NT2/D1 (cell line): ENCODE results near the gene XPO1.

ENCODE experiments used
- DNase-seq: peaks from one replicate; pipeline ENCODE4 v3.0.0-alpha.2; 2011; ENCODE audit warnings: low read depth, low spot score
- H3K27me3 ChIP-seq: 2 replicates; pipeline ENCODE4 v1.6.0; 2011; ENCODE audit warnings: mild to moderate bottlenecking; ENCODE audit not compliant: insufficient read length, insufficient read depth
- H3K36me3 ChIP-seq: 2 replicates; pipeline ENCODE4 v1.6.1; 2011; ENCODE audit warnings: mild to moderate bottlenecking, low read length, mixed read lengths; ENCODE audit not compliant: insufficient read depth, insufficient read length
- H3K4me1 ChIP-seq: 2 replicates; pipeline ENCODE4 v1.5.1; 2011; ENCODE audit not compliant: insufficient read depth, insufficient read length
- H3K4me3 ChIP-seq: 2 replicates; pipeline ENCODE4 v1.5.1; 2011; ENCODE audit warnings: low read depth; ENCODE audit not compliant: insufficient read length
- H3K9ac ChIP-seq: 2 replicates; pipeline ENCODE4 v1.6.0; 2011; ENCODE audit warnings: low read depth; ENCODE audit not compliant: insufficient read length
- H3K9me3 ChIP-seq: 2 replicates; pipeline ENCODE4 v1.5.1; 2011; ENCODE audit warnings: mild to moderate bottlenecking, low read length; ENCODE audit not compliant: insufficient read depth
- SUZ12 ChIP-seq: IDR thresholded peaks from 2 replicates; pipeline ENCODE4 v1.6.1; 2011; ENCODE audit not compliant: insufficient read length, insufficient read depth; ENCODE audit errors: extremely low read depth
- YY1 ChIP-seq: IDR thresholded peaks from 2 replicates; pipeline ENCODE4 v1.6.1; 2011; ENCODE audit not compliant: insufficient read length, insufficient read depth
- ZNF274 ChIP-seq: IDR thresholded peaks from 2 replicates; pipeline ENCODE4 v1.6.1; 2011; ENCODE audit warnings: mild to moderate bottlenecking, low read depth, low read length

The XPO1 gene

DNA sequence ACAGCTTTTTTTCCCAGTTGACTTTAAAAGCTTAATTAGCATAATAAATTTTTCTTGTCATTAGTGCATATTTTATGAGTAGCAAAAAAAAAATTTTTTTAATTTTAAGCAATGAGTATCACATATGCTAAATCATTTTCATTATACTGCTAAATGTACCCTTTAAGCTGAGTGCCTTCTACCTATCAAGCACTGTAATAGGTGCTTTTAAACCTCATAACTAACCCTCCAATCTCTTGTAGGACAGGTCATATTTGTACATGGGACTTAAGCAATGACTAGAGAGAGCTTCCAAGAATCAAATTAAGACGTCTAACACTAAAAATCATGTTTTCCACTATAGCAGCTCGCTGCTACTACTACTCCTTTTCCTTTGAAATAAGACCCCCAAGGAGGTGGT is 7.4 kb downstream of the XPO1 start:
- DNase-seq = no peak
- Histone ChIP-seq H3K4me3 (no peak overlapping the region), H3K27me3 (no peaks in the 10 kb centered on the region), H3K9ac (no peak overlapping the region), H3K4me1 (no peaks in the 10 kb centered on the region), H3K36me3 (peaks cover 36% of the 10 kb centered on the region), H3K9me3 (no peaks in the 10 kb centered on the region)
- TF ChIP-seq SUZ12 (no peak), YY1 (no peak), ZNF274 (no peak)

DNA sequence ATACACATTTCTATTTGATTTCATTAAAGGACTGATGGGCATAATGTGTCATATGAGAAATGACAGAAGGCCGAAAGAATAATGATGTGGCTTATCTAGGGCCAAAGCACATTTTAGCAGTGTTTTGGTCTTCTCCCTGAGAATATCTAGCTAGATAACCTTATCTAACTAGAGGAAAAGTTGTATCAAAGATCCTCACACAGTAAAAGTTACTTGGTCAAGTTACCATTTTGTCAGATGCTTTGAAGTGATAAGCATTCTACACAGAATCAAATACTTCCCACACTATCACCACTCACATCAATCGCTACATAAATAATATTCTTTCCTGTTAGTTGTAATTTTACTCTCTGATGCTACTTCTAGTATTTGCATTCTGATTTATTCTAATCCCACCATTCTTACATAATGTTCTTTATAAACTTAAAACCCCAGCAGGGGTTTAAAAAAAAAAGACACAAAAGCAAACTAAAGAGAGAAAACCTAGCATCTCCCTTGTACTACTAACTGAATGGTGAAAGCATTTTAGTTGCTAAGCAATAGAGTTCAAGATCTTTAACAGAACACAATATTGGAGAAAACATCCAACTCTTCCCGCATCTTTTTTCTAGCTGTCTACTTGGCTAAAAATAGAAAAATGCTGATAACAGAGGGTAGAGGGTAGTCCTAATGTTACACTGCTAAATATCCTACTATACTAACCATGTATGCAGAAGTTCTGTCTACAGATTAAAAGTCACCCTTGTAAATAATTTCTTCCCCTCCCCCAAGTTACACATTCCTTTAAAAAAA is 8.0 kb downstream of the XPO1 start:
- no peaks in the 10 kb centered on the region for H3K27me3 ChIP-seq
- H3K9ac ChIP-seq = no peak overlapping the region
- H3K4me3 ChIP-seq = no peak overlapping the region
- H3K4me1 ChIP-seq = no peaks in the 10 kb centered on the region
- no peaks in the 10 kb centered on the region for H3K9me3 ChIP-seq
- no peak for TF ChIP-seq SUZ12
- TF ChIP-seq ZNF274 = no peak
- TF ChIP-seq YY1 = no peak
- peaks cover 42% of the 10 kb centered on the region for H3K36me3 ChIP-seq
- DNase-seq = no peak

DNA sequence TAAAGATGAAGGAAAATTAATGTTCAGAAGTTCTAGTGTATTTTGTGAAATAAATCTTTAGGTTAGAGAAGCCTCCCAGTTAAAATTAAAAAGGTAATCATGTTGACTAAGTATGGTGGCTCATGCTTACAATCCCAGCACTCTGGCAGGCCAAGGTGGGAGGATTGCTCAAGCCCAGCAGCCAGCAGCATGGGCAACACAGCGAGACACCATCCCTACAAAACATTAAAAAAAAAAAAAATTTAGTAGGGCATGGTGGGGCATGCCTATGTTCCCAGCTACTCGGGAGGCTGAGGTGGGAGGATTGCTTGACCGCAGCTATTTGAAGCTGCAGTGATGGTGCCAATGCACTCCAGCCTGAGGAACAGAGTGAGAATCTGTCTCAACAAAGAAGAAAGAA is 17.9 kb downstream of the XPO1 start:
- H3K27me3 ChIP-seq = no peaks in the 10 kb centered on the region
- no peaks in the 10 kb centered on the region for H3K4me1 ChIP-seq
- H3K9ac ChIP-seq = no peak overlapping the region
- DNase-seq = no peak
- peaks cover 69% of the 10 kb centered on the region for H3K36me3 ChIP-seq
- H3K9me3 ChIP-seq = no peaks in the 10 kb centered on the region
- TF ChIP-seq SUZ12 = no peak
- TF ChIP-seq YY1 = no peak
- no peak for TF ChIP-seq ZNF274
- no peak overlapping the region for H3K4me3 ChIP-seq

DNA sequence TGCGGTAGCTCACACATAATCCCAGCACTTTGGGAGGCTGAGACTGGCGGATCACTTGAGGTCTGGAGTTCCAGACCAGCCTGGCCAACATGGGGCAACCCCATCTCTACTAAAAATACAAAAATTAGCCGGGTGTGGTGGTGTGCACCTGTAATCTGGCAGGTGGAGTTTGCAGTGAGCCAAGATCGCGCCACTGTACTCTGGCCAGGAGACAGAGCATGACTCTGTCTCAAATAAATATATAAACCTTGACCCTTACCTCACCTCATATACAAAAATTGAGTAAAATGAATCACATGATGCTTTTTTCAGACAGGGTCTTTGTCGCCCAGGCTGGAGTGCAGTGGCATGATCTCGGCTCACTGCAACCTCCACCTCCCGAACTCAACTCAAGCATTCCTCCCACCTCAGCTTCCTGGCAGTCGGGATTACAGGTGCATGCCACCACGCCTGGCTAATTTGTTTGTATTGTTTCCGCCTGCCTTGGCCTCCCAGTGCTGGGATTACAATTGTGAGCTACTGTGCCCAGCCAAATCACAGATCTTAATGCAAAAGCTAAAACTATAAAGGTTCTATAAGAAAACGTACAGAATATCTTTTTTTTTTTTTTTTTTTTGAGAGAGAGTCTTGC is 25.3 kb downstream of the XPO1 start:
- DNase-seq = no peak
- no peak for TF ChIP-seq YY1
- TF ChIP-seq SUZ12 = no peak
- no peak for TF ChIP-seq ZNF274
- H3K4me1 ChIP-seq = peaks cover 1% of the 10 kb centered on the region
- no peaks in the 10 kb centered on the region for H3K9me3 ChIP-seq
- H3K36me3 ChIP-seq = peaks cover 73% of the 10 kb centered on the region
- no peak overlapping the region for H3K9ac ChIP-seq
- H3K27me3 ChIP-seq = no peaks in the 10 kb centered on the region
- H3K4me3 ChIP-seq = no peak overlapping the region

DNA sequence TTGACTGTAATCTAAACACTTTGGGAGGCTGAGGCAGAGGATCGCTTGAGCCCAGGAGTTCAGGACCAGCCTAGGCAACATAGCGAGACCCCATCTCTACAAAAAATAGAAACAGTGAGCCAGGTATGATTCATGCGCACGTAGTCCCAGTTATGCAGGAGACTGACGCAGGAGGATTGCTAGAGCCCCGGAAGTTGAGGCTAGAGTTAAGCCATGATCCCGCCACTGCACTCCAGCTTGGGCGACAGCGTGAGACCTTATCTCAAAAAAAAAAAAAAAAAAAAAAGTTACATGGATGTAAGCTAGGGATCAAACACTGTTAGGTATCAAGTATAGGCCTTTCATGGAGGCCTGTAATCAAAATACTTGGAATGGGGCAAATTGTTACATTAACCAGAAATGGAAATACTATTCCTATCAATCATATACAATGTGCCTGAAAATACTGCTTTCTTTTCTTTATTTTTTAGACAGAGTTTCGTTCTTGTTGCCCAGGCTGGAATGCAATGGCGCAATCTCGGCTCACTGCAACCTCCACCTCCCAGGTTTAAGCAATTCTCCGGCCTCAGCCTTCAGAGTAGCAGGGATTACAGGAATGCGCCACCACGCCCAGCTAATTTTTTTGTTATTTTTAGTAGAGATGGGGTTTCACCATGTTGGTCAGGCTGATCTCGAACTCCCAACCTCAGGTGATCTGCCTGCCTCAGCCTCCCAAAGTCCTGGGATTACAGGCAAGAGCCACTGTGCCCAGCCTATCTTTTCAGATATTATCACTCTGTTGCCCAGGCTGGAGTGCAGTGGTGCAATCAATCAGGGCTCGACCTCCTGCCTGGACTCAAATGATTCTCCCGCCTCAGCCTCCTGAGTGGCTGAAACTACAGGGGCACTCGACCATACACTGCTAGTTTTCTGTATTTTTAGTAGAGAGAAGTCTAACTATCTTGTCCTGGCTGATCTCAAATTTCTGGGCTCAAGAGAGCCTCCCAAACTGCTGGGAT is 27.2 kb downstream of the XPO1 start:
- Histone ChIP-seq H3K27me3 (no peaks in the 10 kb centered on the region), H3K4me1 (peaks cover 1% of the 10 kb centered on the region), H3K4me3 (no peak overlapping the region), H3K9ac (no peak overlapping the region), H3K36me3 (peaks cover 69% of the 10 kb centered on the region), H3K9me3 (no peaks in the 10 kb centered on the region)
- TF ChIP-seq ZNF274 (no peak), YY1 (no peak), SUZ12 (no peak)
- no peak for DNase-seq

DNA sequence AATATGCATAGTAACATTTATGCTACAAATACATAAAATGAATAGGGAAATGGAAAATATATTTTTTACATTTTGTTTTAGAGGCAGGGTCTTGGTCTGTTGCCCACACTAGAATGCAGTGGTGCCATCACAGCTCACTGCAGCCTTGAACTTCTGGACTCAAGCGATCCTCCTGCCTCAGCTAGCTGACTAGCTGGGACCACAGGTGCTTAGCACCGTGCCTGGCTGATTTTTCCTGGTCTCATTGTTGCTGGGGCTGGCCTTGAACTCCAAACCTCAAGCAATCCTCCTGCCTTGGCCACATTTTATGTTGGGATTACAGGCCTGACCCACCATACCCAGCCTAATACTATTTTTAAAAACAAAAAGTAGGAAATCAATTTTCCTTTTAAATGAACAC is 33.2 kb downstream of the XPO1 start:
- DNase-seq = no peak
- Histone ChIP-seq H3K9me3 (no peaks in the 10 kb centered on the region), H3K36me3 (peaks cover 61% of the 10 kb centered on the region), H3K9ac (no peak overlapping the region), H3K4me1 (no peaks in the 10 kb centered on the region), H3K4me3 (no peak overlapping the region), H3K27me3 (no peaks in the 10 kb centered on the region)
- no peak for TF ChIP-seq YY1
- TF ChIP-seq ZNF274 = no peak
- no peak for TF ChIP-seq SUZ12
